GM12891 (cell line): Measurements from ENCODE around the gene SEZ6.

Experiments used
- DNase-seq: peaks from one replicate; pipeline ENCODE4 v3.0.0; 2011; ENCODE audit warnings: low spot score; ENCODE audit not compliant: insufficient read length
- FAIRE-seq: peaks from 2 replicates; lab custom pipeline; 2011; peaks lifted over from hg19 to GRCh38; lab: Jason Lieb, UNC
- PAX5 ChIP-seq: IDR thresholded peaks from 2 replicates; pipeline ENCODE4 v1.6.1; 2011; ENCODE audit warnings: low read length, moderate library complexity, mild to moderate bottlenecking; ENCODE audit not compliant: insufficient read depth, severe bottlenecking
- POLR2A ChIP-seq: IDR thresholded peaks from 2 replicates; pipeline ENCODE4 v1.6.1; 2011; ENCODE audit warnings: low read depth, low read length, control low read depth
- POLR2AphosphoS5 ChIP-seq: IDR thresholded peaks from 2 replicates; pipeline ENCODE4 v1.6.1; 2011; ENCODE audit warnings: low read depth, low read length, control low read depth
- POU2F2 ChIP-seq: IDR thresholded peaks from 2 replicates; pipeline ENCODE4 v1.6.1; 2011; ENCODE audit warnings: low read depth, mild to moderate bottlenecking, control low read depth, low read length, moderate library complexity
- SPI1 ChIP-seq: IDR thresholded peaks from 2 replicates; pipeline ENCODE4 v1.6.1; 2011; ENCODE audit warnings: low read depth, low read length, control low read depth
- TAF1 ChIP-seq: IDR thresholded peaks from 2 replicates; pipeline ENCODE4 v1.6.1; 2011; ENCODE audit warnings: low read depth, low read length, control low read depth

The SEZ6 gene

GRCh38 chr17:28912938-28913333, 92.9 kb downstream of the SEZ6 start:
- no peak for FAIRE-seq
- DNase-seq: no peak
- TF ChIP-seq POU2F2 (no peak), SPI1 (no peak), POLR2AphosphoS5 (no peak), PAX5 (no peak), POLR2A (no peak), TAF1 (no peak)

DNA sequence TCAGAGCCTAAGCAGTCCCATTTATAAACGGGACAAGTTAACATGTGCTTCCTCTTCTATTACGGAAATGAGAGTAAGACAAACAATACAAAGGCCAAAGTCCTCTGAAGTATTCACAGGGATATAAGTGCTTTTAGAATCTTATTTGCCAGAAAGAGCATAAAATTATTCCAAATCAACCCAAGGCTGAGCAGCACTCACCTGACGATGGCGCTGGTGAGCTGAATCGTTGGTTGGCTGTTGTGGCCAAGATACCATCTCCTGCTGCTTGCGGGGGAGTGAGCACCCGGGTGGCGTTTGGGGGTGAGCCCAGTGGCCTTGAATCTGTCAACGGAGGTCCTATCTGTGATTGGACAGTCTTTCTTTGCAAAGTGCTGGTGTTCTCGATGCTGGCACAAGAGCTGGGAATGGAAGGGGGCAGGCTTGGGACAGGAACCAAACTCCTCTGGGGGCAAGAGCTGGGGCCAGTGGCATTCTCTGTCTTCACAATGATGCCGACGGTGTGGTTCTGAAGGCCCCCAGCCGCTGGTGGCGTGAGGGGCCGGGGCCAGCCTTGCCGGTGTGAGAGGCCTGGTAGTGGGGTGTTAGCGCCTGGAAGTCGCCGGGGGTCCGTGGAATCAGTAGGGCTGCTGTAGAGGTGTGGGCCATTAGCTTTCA, 93.4 kb downstream of the SEZ6 start:
- no peak for TF ChIP-seq POLR2A
- TF ChIP-seq POU2F2: no peak
- no peak for TF ChIP-seq POLR2AphosphoS5
- no peak for TF ChIP-seq SPI1
- no peak for TF ChIP-seq TAF1
- no peak for TF ChIP-seq PAX5
- FAIRE-seq (no peak), DNase-seq (no peak)

DNA sequence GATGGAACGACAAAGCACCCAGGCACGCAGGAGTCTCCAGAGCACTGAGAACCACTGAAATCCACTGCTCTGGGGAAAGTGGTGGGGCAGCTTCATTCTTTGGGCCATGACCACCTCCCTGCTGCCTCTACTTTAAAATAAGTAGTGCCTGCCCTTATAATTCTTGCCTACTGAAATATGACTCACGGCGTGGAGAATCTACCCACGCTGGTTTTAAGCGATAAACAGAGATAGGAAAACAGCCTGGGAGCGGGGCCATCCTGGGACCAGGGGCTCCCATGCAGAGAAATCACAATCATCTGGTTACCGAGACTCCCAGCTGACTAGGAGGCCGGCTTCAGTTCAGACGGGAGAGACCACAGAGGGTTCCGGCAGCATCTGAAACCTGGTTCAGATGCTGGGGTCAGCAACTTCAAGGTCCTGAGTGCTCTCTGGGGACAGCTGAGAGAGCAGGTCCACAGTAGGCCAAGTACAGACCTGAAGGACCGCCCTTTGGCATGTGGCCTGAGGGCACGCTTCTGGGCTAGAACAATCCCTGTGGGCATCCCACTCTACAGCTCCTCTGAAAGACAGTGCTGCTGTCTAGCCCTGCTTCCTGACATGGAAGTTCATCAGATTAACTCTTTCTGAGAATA, 94.3 kb downstream of the SEZ6 start:
- DNase-seq (no peak), FAIRE-seq (no peak)
- no peak for TF ChIP-seq POU2F2
- no peak for TF ChIP-seq POLR2A
- no peak for TF ChIP-seq POLR2AphosphoS5
- no peak for TF ChIP-seq TAF1
- no peak for TF ChIP-seq SPI1
- no peak for TF ChIP-seq PAX5

GRCh38 chr17:28910534-28910933, 95.3 kb downstream of the SEZ6 start:
- FAIRE-seq: no peak
- DNase-seq: no peak
- TF ChIP-seq SPI1: no peak
- no peak for TF ChIP-seq PAX5

DNA sequence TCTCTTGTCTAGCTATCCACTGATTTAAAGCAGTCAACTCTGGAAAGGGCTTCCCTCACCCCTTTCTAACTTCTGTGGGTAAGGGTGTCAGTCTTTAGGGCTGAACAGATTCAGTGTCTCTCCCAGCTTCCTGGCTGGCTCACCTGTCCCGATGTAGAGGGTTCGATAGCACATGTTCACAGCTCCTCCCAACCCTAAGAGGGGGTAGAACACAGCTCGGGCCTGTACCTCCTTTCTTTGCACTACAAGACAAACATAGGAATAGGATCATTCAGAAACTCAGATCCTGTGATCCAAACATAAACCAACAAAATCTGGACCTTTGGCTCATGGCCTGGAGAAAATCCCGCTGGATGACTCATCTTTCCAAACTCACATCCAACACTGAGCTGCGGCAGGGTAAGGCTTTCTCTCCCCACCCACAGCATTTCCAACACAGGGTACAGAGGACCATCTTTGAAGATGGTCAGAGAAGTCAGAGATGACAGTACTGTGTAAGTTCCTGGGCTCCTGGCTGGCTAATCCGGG, 97.1 kb downstream of the SEZ6 start:
- no peak for DNase-seq
- TF ChIP-seq SPI1: no peak
- no peak for TF ChIP-seq TAF1
- FAIRE-seq: peak; percentile 5

DNA sequence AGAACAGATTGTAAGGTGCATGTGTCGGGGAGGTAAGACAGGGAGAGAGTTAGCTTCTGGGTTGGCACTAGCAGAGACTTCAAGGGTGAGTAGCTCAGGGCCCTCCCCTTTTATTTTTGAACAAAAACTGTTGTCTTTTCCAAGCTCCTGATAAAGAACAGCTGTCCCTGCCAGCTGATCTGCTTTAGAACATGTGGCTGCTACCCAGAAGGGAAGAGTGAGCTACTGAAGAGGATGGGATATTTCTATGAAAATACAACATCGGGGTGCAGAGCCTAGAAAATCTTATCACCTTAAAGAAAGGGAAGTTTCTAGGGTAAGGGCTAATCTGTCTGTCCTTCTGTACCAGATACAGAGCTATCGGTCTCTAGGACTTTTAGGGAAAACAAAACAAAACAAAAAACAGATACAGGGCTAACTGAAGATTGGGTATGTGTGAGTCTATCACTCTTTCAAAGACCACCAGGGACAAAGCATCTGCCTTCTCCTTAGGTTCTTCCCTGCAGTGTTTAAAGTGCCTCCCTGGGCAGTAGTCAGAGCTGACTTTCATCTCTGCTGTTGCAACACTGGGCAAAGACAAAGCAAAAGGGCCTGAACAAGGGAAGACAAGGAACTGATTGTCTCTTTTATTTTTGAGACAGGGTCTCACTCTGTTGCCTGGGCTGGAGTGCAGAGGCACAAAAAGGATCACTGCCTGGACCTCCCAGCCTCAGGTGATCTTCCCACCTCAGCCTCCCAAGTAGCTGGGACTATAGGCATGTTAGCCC, 97.9 kb downstream of the SEZ6 start:
- no peak for TF ChIP-seq POLR2AphosphoS5
- FAIRE-seq: no peak

GRCh38 chr17:28906706-28907438, 99.0 kb downstream of the SEZ6 start:
- DNase-seq (no peak), FAIRE-seq (no peak)
- TF ChIP-seq SPI1: no peak
- no peak for TF ChIP-seq POU2F2
- no peak for TF ChIP-seq POLR2AphosphoS5
- no peak for TF ChIP-seq POLR2A
- no peak for TF ChIP-seq PAX5
- no peak for TF ChIP-seq TAF1

More for the DNA sequence above, 97.9 kb downstream of the SEZ6 start:
- DNase-seq: no peak

GRCh38 chr17:28906276-28906675, 99.6 kb downstream of the SEZ6 start:
- FAIRE-seq (no peak), DNase-seq (no peak)
- TF ChIP-seq TAF1: no peak
- TF ChIP-seq PAX5: no peak
- TF ChIP-seq POU2F2: no peak
- TF ChIP-seq POLR2AphosphoS5: no peak
- no peak for TF ChIP-seq SPI1
- no peak for TF ChIP-seq POLR2A
